Putamen (tissue), 1 donor: Measurements from ENCODE around the gene ACADS.

Source experiments
- DNase-seq: peaks from one replicate; pipeline ENCODE4 v3.0.0-alpha.2; 2016; ENCODE audit warnings: low spot score

The ACADS gene

DNA sequence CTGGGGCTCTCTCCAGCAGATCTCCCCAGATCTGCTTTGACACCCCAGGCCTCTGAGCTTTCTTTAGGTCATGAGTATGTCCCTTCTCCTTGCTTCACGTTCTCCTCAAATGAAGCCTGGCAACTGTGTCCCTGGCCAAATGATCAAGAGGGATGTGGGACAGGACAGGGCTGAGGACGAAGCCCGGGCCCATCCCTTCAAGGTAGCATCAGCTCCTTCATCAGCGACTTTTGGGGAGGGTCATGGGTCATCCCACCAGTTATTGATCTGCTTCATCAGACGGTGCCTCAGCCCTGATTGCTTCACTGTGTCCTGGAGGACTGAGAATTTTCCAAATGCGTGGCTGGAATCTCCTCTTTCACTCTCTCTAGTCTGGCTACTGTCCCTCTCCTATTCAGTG is 32.3 kb downstream of the ACADS start:
- no peak for DNase-seq

DNA sequence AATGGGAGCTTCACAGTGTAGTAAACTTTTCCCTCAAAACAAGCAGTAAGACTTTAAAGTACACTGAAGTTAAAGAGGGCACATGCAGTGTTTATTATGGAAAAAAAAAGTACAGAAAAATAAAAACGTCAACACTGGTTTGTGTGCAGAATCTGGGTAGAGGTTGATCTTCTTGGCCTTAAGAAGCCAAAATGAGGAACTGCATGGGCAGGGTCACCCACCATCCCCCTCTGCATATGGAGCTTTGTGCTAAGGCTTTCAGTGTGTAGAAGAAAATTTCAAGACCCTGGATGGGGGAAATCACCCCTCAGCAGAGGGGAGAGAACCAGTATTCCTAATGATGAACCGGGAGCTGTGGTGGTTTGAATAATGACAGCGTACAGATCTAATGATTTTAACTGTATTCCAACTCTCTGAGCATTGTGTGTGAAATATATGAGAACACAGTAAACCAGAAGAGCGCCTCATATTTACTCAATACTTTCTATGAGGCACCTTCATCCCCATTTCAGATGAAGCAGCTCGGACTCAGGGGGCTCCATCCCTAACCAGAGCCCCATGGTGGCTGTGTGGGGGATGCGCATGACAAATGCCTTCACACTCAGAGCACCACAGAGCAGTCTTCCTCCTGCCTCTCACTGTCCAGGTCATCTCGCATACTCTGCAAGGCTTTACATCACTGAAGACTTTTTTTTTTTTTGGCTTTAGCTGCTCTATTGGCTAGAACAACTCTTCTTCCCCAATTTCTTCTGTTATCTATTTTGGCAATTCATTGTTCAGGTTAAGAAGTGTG is 33.4 kb downstream of the ACADS start:
- DNase-seq = no peak

DNA sequence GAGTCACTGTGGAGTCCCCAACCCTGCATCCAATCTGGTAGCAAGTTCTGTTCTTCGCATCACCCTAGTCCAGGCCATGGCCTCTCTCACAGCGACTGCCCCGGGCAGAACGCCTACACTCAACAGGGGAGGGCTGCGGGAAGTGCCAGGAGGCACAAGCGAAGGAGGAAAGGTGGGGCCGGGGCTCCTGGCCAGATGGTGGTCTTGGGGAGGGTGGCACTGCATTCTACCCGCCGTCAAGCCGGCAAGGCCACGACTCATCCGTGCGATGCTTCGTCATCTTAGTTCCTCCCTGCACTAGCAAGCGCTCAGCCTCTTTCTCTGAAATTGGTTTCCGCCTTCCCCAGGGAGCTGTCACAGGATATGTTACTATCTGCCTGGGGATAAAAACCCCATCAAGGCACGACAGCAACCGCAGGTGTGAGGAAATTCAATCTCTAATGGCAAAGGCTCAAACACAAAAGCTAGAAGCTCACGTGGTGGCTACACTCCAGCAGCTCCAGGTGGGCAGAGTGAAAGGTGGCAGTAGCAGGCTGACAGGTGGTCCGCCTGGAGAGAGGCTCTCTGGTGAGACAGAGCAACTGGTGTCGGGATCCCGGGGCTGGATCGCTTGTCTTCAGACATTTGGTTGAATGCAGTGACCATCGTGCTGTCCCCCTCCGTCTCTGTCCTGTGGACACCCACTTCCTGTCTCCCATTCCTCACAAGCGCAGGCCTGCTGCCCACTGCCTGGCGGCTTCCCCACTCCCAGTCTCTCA is 34.1 kb downstream of the ACADS start:
- DNase-seq = no peak

DNA sequence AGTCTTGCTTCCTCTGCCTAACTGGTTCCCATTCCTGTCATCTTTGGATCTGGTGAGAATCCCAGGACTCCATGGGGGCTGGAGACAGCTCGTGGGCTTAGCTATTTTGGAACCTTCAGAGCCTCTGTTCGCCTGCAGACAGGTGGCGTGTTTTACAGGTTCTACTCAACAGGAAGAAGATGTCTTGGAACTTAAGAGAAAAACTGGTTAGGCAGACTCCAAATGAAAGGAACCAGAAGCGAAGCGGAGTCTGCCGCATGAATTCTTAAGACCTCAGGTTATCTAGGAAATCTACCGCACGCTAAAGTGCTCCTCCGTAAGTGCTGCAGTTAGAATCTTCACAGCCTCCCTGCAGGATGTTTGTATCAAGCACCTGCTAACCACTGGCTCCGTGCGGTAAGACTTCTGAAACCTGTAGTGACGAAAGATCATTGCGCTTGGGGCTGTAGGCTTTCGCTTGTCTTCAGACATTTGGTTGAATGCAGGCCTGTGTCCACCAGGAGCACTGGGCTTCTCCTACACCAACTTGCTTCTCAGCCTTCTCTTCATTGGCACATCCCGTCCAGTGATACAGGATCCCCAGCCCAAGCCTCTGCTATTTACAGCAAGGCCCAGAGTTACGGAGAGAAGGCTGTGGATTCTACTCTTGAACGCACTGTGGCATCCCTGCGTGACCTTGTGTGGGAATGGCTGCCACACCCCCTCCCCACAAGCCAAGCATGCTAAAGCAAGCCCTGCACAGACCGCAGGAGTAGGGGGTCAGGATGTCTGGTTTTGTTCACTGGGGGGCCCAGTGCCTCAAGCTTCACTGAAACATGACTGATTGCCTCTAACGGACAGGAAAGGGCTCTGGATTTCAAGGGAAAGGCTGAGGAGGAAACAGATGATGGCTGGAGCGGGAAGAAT is 35.0 kb downstream of the ACADS start:
- DNase-seq = no peak

DNA sequence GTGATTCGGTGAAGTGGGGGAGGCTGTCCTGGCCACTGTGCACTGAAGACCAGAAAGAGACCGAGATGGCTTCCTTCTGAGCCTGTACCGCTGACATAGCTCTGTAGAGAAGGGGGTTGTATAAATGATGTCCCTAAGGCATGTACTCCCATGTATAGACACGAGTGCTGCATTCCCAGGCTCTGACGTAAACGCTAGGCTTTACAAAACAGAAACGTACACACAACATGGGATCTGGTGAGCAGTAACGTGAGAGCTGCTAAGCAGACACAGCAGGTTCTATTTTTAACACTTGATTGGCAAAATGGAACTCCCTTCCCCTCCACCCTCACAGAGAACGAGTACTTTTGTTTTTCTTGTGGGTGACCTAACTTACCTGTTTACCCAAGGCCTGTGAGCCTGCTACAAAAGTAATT is 35.9 kb downstream of the ACADS start:
- DNase-seq = no peak

DNA sequence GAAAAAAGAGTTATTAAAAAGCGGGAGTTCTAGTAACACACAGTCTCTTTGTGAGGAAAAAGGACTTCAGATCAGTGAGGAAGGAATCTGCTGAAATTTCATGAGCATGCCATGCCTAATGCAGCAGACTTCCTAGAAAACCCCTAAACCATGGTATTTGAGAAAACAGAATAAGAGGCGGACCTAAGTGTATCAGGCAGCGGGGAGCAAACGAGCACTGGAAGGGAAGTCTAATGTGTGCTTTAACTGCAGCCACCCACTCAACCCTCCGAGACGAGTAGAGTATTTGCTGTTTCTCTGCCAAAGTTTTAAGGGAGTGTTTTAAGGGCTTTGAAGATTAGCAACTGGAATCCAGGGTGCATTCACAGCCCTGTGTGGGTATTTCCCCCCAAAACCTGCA is 36.5 kb downstream of the ACADS start:
- DNase-seq = peak; percentile 40

DNA sequence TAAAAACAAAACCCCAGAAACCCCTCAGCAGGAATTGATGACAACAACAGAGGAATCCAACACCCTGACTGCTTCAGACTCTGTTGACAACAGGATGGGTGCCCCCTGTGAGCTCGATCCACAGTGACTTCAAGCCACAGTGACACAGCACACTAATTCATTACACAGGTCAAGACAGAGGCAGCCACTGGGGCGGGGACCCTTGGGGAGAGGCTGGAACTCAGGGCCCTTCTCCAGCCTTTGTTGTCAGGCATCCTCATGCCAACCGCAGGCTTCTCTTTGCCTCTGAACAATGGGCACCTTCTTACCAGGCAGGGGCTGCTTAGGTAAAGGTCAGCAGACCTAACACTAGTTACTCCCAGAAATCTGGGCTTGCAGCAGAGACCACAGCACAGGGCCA is 37.6 kb downstream of the ACADS start:
- DNase-seq = no peak

DNA sequence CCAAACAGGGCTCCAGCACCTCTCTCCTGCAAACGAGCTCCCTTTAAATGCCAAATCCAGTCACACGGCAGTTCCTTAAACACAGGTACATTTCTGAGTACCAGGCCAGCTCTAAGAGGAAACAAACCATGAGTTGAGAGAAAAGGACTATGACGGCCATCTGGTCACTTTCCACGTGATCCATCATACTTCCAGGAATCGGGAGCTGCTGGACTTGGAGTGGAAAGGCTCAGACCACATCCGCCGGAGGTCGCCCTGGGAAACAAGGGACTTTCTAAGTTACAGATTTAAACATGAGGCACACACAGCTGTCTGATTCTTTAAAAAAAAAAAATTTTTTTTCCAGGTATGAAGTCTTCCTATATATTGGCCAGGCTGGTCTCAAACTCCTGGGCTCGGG is 39.2 kb downstream of the ACADS start:
- DNase-seq = no peak

DNA sequence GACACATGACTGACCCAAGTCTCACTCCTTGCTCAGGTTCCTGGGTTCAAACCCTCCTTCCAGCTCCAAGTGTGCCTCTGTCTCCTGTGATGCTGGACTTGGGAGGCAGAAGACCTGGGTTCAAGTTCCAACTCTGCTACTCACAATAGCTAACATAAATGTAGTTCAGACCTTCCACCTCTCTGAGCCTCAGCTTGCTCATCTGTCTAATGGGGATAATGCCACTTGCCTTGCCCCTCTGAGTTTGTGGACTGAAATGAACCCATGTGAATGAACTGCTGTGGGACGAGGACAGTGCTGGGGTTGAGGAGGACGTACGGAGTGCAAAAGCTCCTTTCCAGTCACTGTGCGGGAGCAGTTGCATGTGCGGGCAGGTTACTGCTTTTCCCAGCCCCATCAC is 40.9 kb downstream of the ACADS start:
- DNase-seq = no peak

DNA sequence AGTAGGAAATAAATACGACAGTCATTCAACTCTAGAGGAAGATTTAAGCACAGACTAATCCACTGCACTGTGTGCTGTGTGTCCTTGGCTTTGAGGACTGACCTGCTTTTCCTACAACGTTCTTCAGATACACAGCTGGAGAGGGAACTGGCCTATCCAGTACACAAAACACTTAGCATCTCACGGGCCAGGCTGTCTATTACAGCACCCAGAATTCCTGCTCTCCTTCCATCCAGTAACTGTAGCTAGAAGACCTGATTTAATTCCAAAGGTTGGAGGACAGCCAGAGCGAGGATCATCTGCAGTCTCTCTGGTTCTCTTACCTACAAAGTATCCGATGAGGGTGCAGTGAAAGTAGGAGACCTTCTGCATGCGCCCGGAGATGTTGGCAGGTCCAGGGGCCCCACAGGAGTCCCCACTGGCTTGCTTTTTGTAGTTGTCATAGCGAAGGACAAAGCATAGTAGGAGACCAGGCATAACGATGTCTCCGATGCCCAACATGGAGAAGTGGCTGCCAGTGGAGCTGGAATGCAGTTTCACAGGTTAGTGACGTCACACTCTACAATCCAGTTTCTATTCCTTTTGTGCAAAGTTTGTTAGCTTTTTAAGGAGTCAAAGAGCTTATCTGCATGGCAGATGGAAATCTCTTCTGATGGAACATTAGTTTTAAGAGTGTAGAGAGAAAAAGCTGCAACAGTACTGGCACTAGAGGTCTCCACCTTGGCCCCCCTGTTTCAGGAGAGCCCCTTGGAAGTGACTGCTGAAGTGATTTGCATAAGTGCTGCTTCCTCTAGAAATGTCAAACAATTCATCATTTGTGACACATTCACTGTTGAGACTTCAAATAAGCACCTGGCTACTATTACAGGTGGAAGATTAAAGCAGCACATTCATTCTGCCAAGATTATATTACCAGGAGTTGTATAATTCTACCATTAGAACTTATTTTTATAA is 41.7 kb downstream of the ACADS start:
- DNase-seq = no peak

DNA sequence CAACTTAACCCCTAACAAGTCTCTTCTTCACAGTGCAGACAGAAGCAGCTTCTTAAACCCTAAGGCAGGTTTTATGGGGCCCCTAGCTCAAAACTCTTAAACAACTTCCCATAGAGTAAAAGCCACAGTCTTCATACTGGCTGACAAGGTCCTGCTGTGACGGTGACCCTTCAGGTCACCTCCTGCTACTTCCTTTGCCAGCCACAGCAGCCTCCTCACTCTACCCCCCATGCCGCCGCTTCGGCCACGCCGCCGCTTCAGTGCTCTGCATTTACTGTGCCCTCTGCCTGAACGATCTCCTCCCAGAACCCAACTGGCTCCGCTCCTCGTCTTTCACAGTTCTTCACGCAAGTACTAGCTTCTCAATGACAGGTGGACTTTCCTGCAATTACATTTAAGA is 45.5 kb downstream of the ACADS start:
- DNase-seq = no peak

DNA sequence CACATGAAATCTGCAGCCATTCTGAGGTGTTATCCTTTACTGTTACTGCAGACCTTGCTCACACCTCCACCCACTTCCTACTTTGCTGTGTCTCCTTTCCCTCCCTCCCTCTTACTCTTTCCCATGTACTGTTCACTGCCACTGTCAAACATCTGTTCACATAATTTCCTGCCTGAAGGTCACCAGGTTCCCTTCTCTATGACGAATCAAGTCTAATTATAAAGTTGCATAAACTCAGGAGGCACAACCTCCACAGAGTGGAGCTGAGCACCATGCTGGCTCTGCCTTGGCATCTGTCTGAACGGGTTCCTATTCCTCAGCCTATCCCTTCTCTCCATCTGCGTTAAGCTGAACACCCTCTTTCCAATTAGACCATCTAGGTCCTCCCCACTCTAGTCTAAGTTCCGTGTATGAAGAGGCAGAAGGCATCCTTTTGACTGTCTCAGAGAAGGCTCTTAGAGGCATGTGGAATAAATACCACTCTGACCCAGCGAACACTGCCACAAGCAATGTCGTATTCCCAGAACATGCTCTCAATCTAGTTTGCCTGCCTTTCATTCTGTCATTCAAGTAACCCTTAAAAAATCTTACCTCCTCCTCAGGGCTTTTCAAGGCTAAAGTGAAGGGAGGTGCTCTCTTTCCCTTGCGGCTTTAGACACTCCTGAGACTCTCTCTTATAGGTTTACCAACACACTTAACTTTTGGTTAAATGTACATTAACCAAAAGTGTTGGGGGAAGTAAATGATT is 48.7 kb downstream of the ACADS start:
- no peak for DNase-seq

DNA sequence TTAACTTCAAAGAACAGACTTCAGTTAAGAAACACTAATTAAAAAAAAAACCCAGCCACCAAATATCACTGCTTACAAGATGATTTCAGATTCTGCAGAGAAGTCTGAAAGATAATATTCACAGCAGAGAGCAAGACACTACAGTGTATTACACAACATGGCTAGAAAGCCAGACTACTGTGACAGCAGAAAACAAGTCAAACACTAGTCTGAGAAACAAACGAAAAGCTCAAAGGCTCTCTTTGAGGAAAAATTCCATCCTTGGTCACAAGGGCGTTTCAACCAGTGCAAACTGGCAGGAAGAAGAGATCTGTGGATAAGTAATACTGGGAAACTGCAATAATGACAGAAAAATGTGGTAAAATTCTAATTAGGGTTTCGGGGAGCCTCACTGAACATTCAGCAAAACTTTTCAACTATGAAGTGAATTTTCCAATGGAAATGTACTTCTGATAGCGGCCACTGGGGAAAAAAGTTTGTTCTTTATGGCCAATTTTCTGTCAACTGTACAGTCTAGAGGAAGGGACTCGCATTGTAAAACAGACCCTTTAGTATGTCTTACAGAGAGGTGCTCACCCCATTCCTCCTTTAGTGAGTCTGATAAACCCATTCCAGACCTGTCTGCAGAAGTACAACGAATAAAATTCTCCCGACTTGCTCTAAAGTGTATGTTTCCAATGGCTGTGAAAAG is 50.4 kb downstream of the ACADS start:
- no peak for DNase-seq

DNA sequence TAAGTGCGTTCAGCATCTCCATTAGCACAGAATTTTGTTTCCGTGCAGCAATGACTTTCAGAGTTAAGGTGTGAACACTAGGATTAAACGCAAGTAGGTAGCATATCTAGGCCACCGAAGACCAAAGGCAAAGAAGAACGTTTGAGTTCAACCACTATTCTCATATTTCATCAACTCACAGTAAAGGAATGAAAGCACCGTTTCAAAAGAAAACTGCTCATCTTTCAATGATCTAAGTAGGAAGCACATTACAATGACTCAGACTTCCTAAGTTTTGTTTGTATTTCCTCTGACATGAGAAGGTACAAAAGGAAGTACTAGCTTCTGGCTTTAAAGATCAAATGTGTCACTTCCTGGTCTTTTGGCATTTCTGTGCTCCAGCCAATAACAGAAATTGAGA is 57.6 kb downstream of the ACADS start:
- DNase-seq = no peak

DNA sequence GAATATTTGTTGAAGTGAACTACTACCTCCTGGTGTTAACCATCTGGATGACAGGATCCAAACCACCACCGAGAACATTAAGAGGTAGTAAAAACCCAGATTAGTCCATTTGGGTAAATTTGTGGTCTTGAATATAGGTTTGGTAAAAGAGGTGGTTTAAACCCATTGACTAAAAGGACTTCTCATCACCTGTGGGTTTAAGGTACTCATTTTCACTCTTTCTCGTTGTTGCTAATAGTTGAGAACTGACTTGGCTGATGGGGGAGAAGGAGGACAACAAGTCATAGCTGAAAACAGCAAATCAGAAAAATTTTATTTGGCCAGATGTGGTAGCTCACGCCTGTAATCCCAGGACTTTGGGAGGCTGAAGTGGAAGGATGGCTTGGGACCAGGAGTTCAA is 59.2 kb downstream of the ACADS start:
- no peak for DNase-seq

DNA sequence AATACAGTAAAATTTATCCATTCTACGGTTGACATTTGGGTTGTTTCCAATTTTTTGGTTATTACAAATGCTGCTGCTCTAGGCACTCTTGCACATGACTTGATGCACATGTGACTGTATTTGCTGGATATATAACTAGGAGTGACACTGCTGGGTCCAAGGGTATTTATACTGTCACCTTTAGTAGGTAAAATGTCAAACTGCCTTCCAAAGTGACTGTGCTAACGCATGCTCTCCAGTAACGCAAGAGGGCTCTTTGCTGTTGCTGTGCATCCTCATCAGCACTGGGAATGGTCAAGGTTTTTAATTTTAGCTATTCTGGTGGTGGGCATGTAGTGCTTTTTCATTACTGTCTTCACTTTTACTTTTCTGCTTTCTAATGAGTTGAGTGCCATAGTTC is 62.3 kb downstream of the ACADS start:
- DNase-seq = no peak
